ENCODE results near the gene SKIDA1.

- TF ChIP-seq CTCF (conservative IDR thresholded peaks at IDR 0.05 in 1 of 2, IDR thresholded peaks at IDR 0.05 in 1 of 2; ENCODE audit: low read depth in 1 of 2, low read length in 2 of 2), result no peak
- TF ChIP-seq EZH2 (IDR thresholded peaks at IDR 0.05; ENCODE audit: low read length, missing control alignments), result no peak
These were observed 23.1 kb downstream of the SKIDA1 start for GRCh38 chr10:21502348-21502740.
